NT2/D1 (cell line): ENCODE data around the gene PCDH10.

Experiments
- SUZ12 ChIP-seq: IDR thresholded peaks from 2 replicates; pipeline ENCODE4 v1.6.1; 2011; ENCODE audit not compliant: insufficient read length, insufficient read depth; ENCODE audit errors: extremely low read depth
- YY1 ChIP-seq: IDR thresholded peaks from 2 replicates; pipeline ENCODE4 v1.6.1; 2011; ENCODE audit not compliant: insufficient read length, insufficient read depth
- ZNF274 ChIP-seq: IDR thresholded peaks from 2 replicates; pipeline ENCODE4 v1.6.1; 2011; ENCODE audit warnings: mild to moderate bottlenecking, low read depth, low read length

DNA sequence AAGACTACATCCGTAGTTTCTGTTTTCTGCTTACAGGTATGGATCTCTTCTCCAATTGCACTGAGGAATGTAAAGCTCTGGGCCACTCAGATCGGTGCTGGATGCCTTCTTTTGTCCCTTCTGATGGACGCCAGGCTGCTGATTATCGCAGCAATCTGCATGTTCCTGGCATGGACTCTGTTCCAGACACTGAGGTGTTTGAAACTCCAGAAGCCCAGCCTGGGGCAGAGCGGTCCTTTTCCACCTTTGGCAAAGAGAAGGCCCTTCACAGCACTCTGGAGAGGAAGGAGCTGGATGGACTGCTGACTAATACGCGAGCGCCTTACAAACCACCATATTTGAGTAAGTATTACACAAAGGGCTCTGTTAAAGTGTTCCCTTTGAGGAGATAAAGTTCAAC is 13.8 kb downstream of the PCDH10 start:
- TF ChIP-seq YY1: no peak
- TF ChIP-seq SUZ12: no peak
- TF ChIP-seq ZNF274: no peak
